PFSK-1 (cell line): ENCODE data around the gene RIT2.

Experiments used
- FOXP2 ChIP-seq: optimal IDR thresholded peaks from 2 replicates; pipeline ENCODE3; 2011; ENCODE audit warnings: borderline replicate concordance, control low read depth, inconsistent platforms; ENCODE audit not compliant: insufficient read depth; ENCODE audit errors: extremely low read length, extremely low read depth
- POLR2AphosphoS5 ChIP-seq: IDR thresholded peaks from 2 replicates; pipeline ENCODE4 v1.6.1; 2012; ENCODE audit warnings: low read depth, mild to moderate bottlenecking, control low read depth, low read length, moderate library complexity
- SIN3A ChIP-seq: IDR thresholded peaks from 2 replicates; pipeline ENCODE4 v1.6.1; 2012; ENCODE audit warnings: mild to moderate bottlenecking, low read length, moderate library complexity, borderline replicate concordance; ENCODE audit not compliant: insufficient read depth
- TAF1 ChIP-seq: IDR thresholded peaks from 2 replicates; pipeline ENCODE4 v1.6.1; 2012; ENCODE audit warnings: low read length, control low read depth, borderline replicate concordance; ENCODE audit not compliant: insufficient read depth
- TF ChIP-seq, protein P1 (sequence below), 2 experiments: IDR thresholded peaks; 2 replicates each; pipeline versions ENCODE4 v1.6.1 to v1.8.0; 2011 to 2012; ENCODE audit warnings: low read depth in 2 of 2, low read length in 2 of 2, control low read depth in 1 of 2, inconsistent platforms in 1 of 2, mild to moderate bottlenecking in 1 of 2, moderate library complexity in 1 of 2; ENCODE audit not compliant: insufficient read depth in 1 of 2

Gene RIT2

DNA sequence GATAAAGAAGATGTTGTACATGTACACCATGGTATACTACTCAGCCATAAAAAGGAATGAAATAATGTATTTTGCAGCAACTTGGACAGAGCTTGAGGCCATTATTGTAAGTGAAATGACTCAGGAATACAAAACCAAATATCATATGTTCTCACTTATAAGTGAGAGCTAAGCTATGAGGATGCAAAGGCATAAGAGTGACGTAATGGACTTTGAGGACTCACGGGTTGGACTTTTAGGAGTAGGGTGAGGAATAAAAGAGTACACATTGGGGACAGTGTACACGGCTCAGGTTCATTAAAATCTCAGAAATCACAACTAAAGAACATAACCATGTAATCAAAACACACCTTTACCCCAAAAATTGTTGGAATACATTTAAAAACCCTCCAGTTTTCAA is 206.4 kb downstream of the RIT2 start:
- no peak for TF ChIP-seq POLR2AphosphoS5
- TF ChIP-seq TAF1: no peak
- no peak for TF ChIP-seq SIN3A
- TF ChIP-seq, protein P1, sequence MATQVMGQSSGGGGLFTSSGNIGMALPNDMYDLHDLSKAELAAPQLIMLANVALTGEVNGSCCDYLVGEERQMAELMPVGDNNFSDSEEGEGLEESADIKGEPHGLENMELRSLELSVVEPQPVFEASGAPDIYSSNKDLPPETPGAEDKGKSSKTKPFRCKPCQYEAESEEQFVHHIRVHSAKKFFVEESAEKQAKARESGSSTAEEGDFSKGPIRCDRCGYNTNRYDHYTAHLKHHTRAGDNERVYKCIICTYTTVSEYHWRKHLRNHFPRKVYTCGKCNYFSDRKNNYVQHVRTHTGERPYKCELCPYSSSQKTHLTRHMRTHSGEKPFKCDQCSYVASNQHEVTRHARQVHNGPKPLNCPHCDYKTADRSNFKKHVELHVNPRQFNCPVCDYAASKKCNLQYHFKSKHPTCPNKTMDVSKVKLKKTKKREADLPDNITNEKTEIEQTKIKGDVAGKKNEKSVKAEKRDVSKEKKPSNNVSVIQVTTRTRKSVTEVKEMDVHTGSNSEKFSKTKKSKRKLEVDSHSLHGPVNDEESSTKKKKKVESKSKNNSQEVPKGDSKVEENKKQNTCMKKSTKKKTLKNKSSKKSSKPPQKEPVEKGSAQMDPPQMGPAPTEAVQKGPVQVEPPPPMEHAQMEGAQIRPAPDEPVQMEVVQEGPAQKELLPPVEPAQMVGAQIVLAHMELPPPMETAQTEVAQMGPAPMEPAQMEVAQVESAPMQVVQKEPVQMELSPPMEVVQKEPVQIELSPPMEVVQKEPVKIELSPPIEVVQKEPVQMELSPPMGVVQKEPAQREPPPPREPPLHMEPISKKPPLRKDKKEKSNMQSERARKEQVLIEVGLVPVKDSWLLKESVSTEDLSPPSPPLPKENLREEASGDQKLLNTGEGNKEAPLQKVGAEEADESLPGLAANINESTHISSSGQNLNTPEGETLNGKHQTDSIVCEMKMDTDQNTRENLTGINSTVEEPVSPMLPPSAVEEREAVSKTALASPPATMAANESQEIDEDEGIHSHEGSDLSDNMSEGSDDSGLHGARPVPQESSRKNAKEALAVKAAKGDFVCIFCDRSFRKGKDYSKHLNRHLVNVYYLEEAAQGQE (IDR thresholded peaks at IDR 0.05; ENCODE audit: insufficient read depth in 1 of 2, low read depth in 2 of 2, low read length in 2 of 2): no peak
- TF ChIP-seq FOXP2: no peak

DNA sequence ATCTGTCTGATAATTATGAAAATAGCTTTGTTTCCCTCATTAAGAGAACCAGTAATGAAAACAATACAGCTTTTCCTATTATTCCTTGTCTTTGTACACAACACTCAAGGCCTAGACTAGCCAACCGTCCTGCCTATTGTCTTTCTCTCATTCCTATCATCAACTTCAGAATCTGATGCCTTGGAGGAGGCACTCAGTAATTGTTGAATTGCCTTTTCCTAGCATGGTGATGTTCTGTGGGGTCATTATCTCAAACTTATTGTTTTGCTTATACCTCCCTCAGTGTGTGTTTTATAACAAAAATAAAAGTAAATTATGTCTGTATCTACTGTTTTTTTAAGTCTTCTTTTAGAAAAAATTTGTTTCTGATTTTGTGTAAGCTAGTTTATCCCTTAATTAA is 208.7 kb downstream of the RIT2 start:
- no peak for TF ChIP-seq FOXP2
- TF ChIP-seq, protein P1 (IDR thresholded peaks at IDR 0.05; ENCODE audit: insufficient read depth in 1 of 2, low read depth in 2 of 2, low read length in 2 of 2): no peak
- no peak for TF ChIP-seq SIN3A
- no peak for TF ChIP-seq POLR2AphosphoS5
- TF ChIP-seq TAF1: no peak

DNA sequence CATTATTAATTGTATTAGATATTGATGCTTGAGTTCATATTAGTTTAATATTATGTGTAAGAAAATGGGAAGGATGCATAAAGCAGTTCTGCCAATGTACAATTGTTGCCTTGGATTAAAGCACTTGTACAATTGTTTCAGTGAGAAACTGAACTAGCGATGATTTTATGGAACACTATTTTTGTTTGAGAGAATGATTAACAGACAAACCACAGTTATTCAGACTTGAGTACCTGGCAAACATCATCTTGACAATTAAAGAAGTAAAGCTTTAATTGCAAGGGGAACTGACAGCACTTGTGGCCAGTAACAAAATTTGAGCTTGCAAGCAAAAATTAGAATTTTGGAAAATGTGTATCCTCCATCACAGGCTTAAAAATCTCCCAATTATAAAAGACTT is 214.3 kb downstream of the RIT2 start:
- no peak for TF ChIP-seq POLR2AphosphoS5
- TF ChIP-seq SIN3A: no peak
- TF ChIP-seq, protein P1 (IDR thresholded peaks at IDR 0.05; ENCODE audit: insufficient read depth in 1 of 2, low read depth in 2 of 2, low read length in 2 of 2): no peak
- no peak for TF ChIP-seq TAF1
- TF ChIP-seq FOXP2: no peak

DNA sequence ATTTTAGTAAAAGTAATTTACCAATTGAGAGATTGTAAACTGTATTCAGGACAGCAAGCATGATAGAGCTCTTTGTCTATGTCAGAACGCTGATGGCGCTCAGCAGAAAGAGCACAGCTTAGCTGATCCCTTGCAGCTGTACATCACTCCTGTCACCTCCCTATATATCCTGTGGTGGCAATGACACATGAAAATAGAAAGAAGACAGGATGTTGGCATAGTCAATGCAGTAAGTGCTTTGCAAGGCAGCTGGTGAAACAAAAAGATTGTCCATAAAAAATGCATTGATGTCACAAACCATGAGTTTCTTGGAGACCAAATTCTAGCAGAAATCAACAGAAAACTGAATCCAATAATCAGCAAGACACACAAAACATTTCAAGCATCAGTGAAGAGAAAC is 221.5 kb downstream of the RIT2 start:
- no peak for TF ChIP-seq TAF1
- TF ChIP-seq, protein P1 (IDR thresholded peaks at IDR 0.05; ENCODE audit: insufficient read depth in 1 of 2, low read depth in 2 of 2, low read length in 2 of 2): no peak
- no peak for TF ChIP-seq SIN3A
- no peak for TF ChIP-seq POLR2AphosphoS5
- TF ChIP-seq FOXP2: no peak

DNA sequence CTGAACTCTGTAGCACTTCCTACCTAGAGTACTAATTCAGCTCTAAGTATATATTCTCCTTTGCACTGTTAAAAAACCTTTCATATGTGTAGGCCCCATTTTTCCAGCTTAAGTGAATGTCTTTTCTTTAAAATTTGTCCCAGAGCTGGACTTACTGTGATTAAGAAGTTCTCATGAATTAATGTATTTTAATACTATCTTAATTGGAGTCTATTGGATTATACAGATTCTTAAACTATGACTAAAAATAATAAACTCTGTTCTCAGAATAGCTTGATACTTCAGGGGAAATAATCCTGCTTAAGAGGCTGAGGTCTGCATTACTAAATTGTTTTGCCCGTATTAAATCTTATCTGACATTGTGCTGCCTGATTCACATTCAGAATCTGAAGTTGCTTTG is 223.3 kb downstream of the RIT2 start:
- TF ChIP-seq POLR2AphosphoS5 (no peak), FOXP2 (no peak)
